Neuronal stem cell (in vitro differentiated cells): ENCODE measurements around the gene THSD4.

Experiments
- DNase-seq: peaks from one replicate; pipeline ENCODE4 v3.0.0-alpha.2; 2013; ENCODE audit warnings: low spot score
- H2AFZ ChIP-seq: one replicate; pipeline ENCODE4 v1.6.1; 2013; ENCODE audit warnings: mild to moderate bottlenecking, low read length, inconsistent platforms
- H2AK5ac ChIP-seq: 2 replicates; pipeline ENCODE4 v1.6.1; 2013; ENCODE audit warnings: low read depth, mild to moderate bottlenecking, inconsistent platforms, low read length, moderate library complexity, mixed read lengths
- H2BK120ac ChIP-seq: 2 replicates; pipeline ENCODE4 v1.6.1; 2013; ENCODE audit warnings: low read depth, mild to moderate bottlenecking, inconsistent platforms, low read length, moderate library complexity, mixed read lengths
- H2BK12ac ChIP-seq: one replicate; pipeline ENCODE4 v1.6.1; 2013; ENCODE audit warnings: low read length, inconsistent platforms
- H2BK15ac ChIP-seq: 2 replicates; pipeline ENCODE4 v1.6.1; 2013; ENCODE audit warnings: mild to moderate bottlenecking, low read length, inconsistent platforms, mixed read lengths
- H2BK5ac ChIP-seq: one replicate; pipeline ENCODE4 v1.6.1; 2013; ENCODE audit warnings: inconsistent platforms, mild to moderate bottlenecking, low read length, moderate library complexity
- H3K14ac ChIP-seq: one replicate; pipeline ENCODE4 v1.6.1; 2013; ENCODE audit warnings: low read length, inconsistent platforms
- H3K18ac ChIP-seq: 2 replicates; pipeline ENCODE4 v1.6.1; 2013; ENCODE audit warnings: low read length, inconsistent platforms
- H3K23ac ChIP-seq: 2 replicates; pipeline ENCODE4 v1.6.1; 2013; ENCODE audit warnings: low read depth, mild to moderate bottlenecking, mixed read lengths, low read length, inconsistent platforms; ENCODE audit not compliant: poor library complexity
- H3K27ac ChIP-seq: replicated peaks from 3 replicates; pipeline ENCODE4 v1.5.1; 2013; ENCODE audit warnings: low read length, inconsistent platforms
- H3K27me3 ChIP-seq, 3 experiments: 2 replicates each; pipeline ENCODE4 v1.6.1; 2013; ENCODE audit warnings: low read length in 3 of 3, mild to moderate bottlenecking in 2 of 3, inconsistent platforms in 1 of 3, low read depth in 1 of 3, mixed read lengths in 1 of 3, moderate library complexity in 1 of 3; ENCODE audit not compliant: control insufficient read depth in 3 of 3, insufficient read depth in 3 of 3
- H3K36me3 ChIP-seq, 2 donors: replicated peaks in 1 of 2; 2 replicates each; pipeline ENCODE4 v1.6.1; 2013; ENCODE audit warnings: low read length in 2 of 2; ENCODE audit not compliant: control insufficient read depth in 2 of 2, insufficient read depth in 2 of 2
- H3K4ac ChIP-seq: 2 replicates; pipeline ENCODE4 v1.6.1; 2013; ENCODE audit warnings: inconsistent platforms, mild to moderate bottlenecking, low read length, moderate library complexity
- H3K4me1 ChIP-seq, 2 donors: 1 replicate in 1 of 2; 2 replicates in 1 of 2; pipeline ENCODE4 v1.6.1; 2013; ENCODE audit warnings: low read length in 2 of 2, low read depth in 1 of 2; ENCODE audit not compliant: control insufficient read depth in 2 of 2, insufficient read depth in 1 of 2
- H3K4me2 ChIP-seq: one replicate; pipeline ENCODE4 v1.6.1; 2013; ENCODE audit warnings: mild to moderate bottlenecking, low read length, inconsistent platforms; ENCODE audit not compliant: insufficient read depth, poor library complexity, severe bottlenecking
- H3K4me3 ChIP-seq, 2 donors: 2 replicates each; pipeline ENCODE4 v1.5.1; 2013; ENCODE audit warnings: low read length in 2 of 2, mild to moderate bottlenecking in 2 of 2, inconsistent platforms in 1 of 2, moderate library complexity in 1 of 2
- H3K79me1 ChIP-seq: one replicate; pipeline ENCODE4 v1.6.1; 2013; ENCODE audit warnings: low read depth, mild to moderate bottlenecking, inconsistent platforms, low read length, moderate library complexity
- H3K9ac ChIP-seq: one replicate; pipeline ENCODE4 v1.6.1; 2013; ENCODE audit warnings: mild to moderate bottlenecking, low read depth, low read length, inconsistent platforms; ENCODE audit not compliant: poor library complexity
- H3K9me3 ChIP-seq, 2 donors: replicated peaks in 1 of 2; 2 replicates each; pipeline versions ENCODE3 to v1.6.1; 2013; ENCODE audit warnings: low read length in 2 of 2, mild to moderate bottlenecking in 2 of 2, inconsistent platforms in 1 of 2, low read depth in 1 of 2, mixed read lengths in 1 of 2, moderate library complexity in 1 of 2; ENCODE audit not compliant: control insufficient read depth in 2 of 2, insufficient read depth in 1 of 2
- H4K8ac ChIP-seq: one replicate; pipeline ENCODE4 v1.6.1; 2013; ENCODE audit warnings: low read depth, mild to moderate bottlenecking, inconsistent platforms, low read length, moderate library complexity
- H4K91ac ChIP-seq: one replicate; pipeline ENCODE4 v1.6.1; 2013; ENCODE audit warnings: low read length, low read depth, mild to moderate bottlenecking, inconsistent platforms; ENCODE audit not compliant: poor library complexity
- WGBS, 2 donors: extraction: QIAGEN DNeasy Blood & Tissue Kit; methylation state at CpG; one replicate each; pipeline ENCODE4 v1.1.7; 2013; ENCODE audit warnings: missing lambda C conversion rate in 2 of 2, mixed read lengths in 1 of 2; ENCODE audit not compliant: insufficient read length in 2 of 2, insufficient replicate concordance in 1 of 2; ENCODE audit errors: extremely low coverage in 2 of 2; 5-methylcytosine and 5-hydroxymethylcytosine counted together

Gene THSD4

DNA sequence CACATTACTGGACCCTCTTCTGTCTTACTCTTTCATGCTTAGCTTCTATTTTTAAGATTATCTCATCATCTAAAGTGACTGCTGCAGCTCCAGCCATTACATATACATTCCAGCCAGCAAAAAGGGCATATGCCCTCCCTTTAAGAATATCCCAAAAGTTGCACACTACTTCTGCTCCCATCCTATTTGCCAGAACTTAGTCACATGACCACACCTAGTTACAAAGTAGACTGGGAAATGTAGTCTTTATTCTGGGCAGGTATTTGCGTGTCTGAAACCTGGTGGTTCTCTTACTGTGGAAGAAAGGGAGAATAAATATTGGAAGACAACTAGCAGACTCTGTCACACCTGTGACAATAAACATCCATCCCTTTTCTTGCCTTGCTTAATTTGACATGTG, 353.4 kb downstream of the THSD4 start:
- Histone ChIP-seq H4K8ac (no peak overlapping the region), H3K4me3 (no peak overlapping the region), H3K18ac (no peak overlapping the region), H2BK12ac (no peak overlapping the region), H2AK5ac (no peak overlapping the region), H3K9ac (no peak overlapping the region), H2BK5ac (no peak overlapping the region), H2AFZ (no peak overlapping the region), H4K91ac (no peak overlapping the region), H3K23ac (no peak overlapping the region), H3K9me3 (no peaks in the 10 kb centered on the region), H3K27ac (no peak overlapping the region), H3K27me3 (peaks cover 0 to 15% (median 0%) of the 10 kb centered on the region in 3 experiments), H3K14ac (no peak overlapping the region), H3K79me1 (no peaks in the 10 kb centered on the region), H3K4me1 (peaks cover 0 to 3% of the 10 kb centered on the region in 2 donors), H3K4ac (no peak overlapping the region), H3K4me2 (no peak overlapping the region), H2BK120ac (no peak overlapping the region), H3K36me3 (no peaks in the 10 kb centered on the region), H2BK15ac (no peak overlapping the region)
- WGBS, 2 donors = no CpG with 5 or more reads among the region's 1 CpG
- no peak for DNase-seq

GRCh38 chr15:71469413-71469812, 354.1 kb downstream of the THSD4 start:
- H3K79me1 ChIP-seq = no peaks in the 10 kb centered on the region
- H2BK12ac ChIP-seq = no peak overlapping the region
- peaks cover 0 to 3% of the 10 kb centered on the region in 2 donors for H3K4me1 ChIP-seq
- no peaks in the 10 kb centered on the region for H3K36me3 ChIP-seq
- H3K18ac ChIP-seq = no peak overlapping the region
- H4K8ac ChIP-seq = no peak overlapping the region
- H3K4me2 ChIP-seq = no peak overlapping the region
- H3K14ac ChIP-seq = no peak overlapping the region
- H2BK5ac ChIP-seq = no peak overlapping the region
- H3K27me3 ChIP-seq = peaks cover 0 to 8% (median 0%) of the 10 kb centered on the region in 3 experiments
- no peak overlapping the region for H3K4ac ChIP-seq
- no peak for DNase-seq
- H3K9me3 ChIP-seq = no peaks in the 10 kb centered on the region
- no peak overlapping the region for H3K4me3 ChIP-seq
- H2AFZ ChIP-seq = no peak overlapping the region
- no peak overlapping the region for H3K23ac ChIP-seq
- WGBS, 2 donors = no CpG with 5 or more reads among the region's 8 CpGs
- H2AK5ac ChIP-seq = no peak overlapping the region
- H3K27ac ChIP-seq = no peak overlapping the region
- H4K91ac ChIP-seq = no peak overlapping the region
- H3K9ac ChIP-seq = no peak overlapping the region
- H2BK120ac ChIP-seq = no peak overlapping the region
- no peak overlapping the region for H2BK15ac ChIP-seq

GRCh38 chr15:71471347-71471746, 356.1 kb downstream of the THSD4 start:
- H2AK5ac ChIP-seq = no peak overlapping the region
- H3K14ac ChIP-seq = no peak overlapping the region
- H3K36me3 ChIP-seq = no peaks in the 10 kb centered on the region
- no peaks in the 10 kb centered on the region for H3K4me1 ChIP-seq
- no peak overlapping the region for H2BK5ac ChIP-seq
- H4K91ac ChIP-seq = no peak overlapping the region
- no peaks in the 10 kb centered on the region for H3K79me1 ChIP-seq
- no peak overlapping the region for H2AFZ ChIP-seq
- DNase-seq = no peak
- no peak overlapping the region for H3K9ac ChIP-seq
- H3K4me2 ChIP-seq = no peak overlapping the region
- H3K18ac ChIP-seq = no peak overlapping the region
- no peak overlapping the region for H4K8ac ChIP-seq
- H3K9me3 ChIP-seq = no peaks in the 10 kb centered on the region
- no peaks in the 10 kb centered on the region for H3K27me3 ChIP-seq
- no CpG with 5 or more reads among the region's 1 CpG for WGBS, 2 donors
- no peak overlapping the region for H2BK15ac ChIP-seq
- no peak overlapping the region for H3K4me3 ChIP-seq
- H2BK120ac ChIP-seq = no peak overlapping the region
- no peak overlapping the region for H3K4ac ChIP-seq
- H3K27ac ChIP-seq = no peak overlapping the region
- H3K23ac ChIP-seq = no peak overlapping the region
- no peak overlapping the region for H2BK12ac ChIP-seq

DNA sequence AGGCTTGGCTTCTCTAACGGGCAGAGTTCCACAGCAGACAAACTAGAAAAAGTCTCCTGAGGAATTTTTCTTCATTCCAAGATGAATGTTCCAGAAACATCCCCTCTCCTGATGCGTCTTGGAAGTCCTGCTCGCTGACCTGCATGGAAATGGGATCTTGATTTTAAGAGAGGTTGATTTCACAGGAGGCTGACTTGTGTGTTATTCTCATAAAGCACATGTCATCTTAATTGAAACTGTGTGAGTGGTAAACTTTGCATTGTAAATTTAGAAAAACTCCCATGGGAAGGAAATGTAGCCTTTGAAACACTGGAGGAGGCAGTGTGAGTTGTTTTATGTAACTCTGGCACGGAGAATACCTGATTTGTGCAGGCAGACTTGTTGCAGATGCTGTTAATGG, 357.3 kb downstream of the THSD4 start:
- no peak for DNase-seq
- H2BK5ac ChIP-seq = no peak overlapping the region
- H2BK120ac ChIP-seq = no peak overlapping the region
- no CpG with 5 or more reads among the region's 4 CpGs for WGBS, 2 donors
- H3K23ac ChIP-seq = no peak overlapping the region
- no peak overlapping the region for H2AFZ ChIP-seq
- H3K18ac ChIP-seq = no peak overlapping the region
- no peak overlapping the region for H3K9ac ChIP-seq
- H3K9me3 ChIP-seq = no peaks in the 10 kb centered on the region
- no peak overlapping the region for H4K91ac ChIP-seq
- no peak overlapping the region for H3K4me2 ChIP-seq
- no peak overlapping the region for H3K4me3 ChIP-seq
- H3K4ac ChIP-seq = no peak overlapping the region
- H2BK15ac ChIP-seq = no peak overlapping the region
- H3K4me1 ChIP-seq = no peaks in the 10 kb centered on the region
- no peak overlapping the region for H3K14ac ChIP-seq
- H3K79me1 ChIP-seq = no peaks in the 10 kb centered on the region
- no peak overlapping the region for H2BK12ac ChIP-seq
- no peak overlapping the region for H4K8ac ChIP-seq
- no peak overlapping the region for H2AK5ac ChIP-seq
- H3K27me3 ChIP-seq = no peaks in the 10 kb centered on the region
- no peak overlapping the region for H3K27ac ChIP-seq
- no peaks in the 10 kb centered on the region for H3K36me3 ChIP-seq
